ENCODE measurements around the gene BTRC. TPM values are rescaled to one million over a fixed set of nuclear protein-coding genes. Genes with fewer than 3 reads are reported as not detected.

Gene BTRC
- total RNA-seq, 4 donors from 2014 or later: 9.7 to 16.8 (median 10.7) TPM

DNA sequence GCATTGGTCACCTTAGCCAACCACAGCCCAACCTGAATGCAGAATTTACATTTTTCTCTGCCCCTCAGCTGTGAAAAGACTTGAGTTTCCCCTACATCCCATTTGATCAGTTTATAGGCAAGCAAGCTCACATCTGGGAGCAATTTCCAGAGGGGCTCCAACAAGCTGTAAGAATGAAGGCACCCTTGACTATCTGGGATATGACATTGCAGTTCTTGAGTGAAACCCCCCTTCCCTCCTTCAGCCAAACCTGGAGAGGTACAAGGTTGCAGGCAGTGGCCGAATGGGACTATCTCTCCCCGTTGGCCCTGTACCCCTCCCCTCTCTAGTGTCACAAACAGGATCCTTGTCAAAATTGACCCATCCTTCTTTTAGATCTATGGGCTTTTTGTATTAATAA is 203.6 kb downstream of the BTRC start:
- TF ChIP-seq, protein P1, sequence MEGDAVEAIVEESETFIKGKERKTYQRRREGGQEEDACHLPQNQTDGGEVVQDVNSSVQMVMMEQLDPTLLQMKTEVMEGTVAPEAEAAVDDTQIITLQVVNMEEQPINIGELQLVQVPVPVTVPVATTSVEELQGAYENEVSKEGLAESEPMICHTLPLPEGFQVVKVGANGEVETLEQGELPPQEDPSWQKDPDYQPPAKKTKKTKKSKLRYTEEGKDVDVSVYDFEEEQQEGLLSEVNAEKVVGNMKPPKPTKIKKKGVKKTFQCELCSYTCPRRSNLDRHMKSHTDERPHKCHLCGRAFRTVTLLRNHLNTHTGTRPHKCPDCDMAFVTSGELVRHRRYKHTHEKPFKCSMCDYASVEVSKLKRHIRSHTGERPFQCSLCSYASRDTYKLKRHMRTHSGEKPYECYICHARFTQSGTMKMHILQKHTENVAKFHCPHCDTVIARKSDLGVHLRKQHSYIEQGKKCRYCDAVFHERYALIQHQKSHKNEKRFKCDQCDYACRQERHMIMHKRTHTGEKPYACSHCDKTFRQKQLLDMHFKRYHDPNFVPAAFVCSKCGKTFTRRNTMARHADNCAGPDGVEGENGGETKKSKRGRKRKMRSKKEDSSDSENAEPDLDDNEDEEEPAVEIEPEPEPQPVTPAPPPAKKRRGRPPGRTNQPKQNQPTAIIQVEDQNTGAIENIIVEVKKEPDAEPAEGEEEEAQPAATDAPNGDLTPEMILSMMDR (IDR thresholded peaks at IDR 0.05; ENCODE audit: low read depth): no peak

DNA sequence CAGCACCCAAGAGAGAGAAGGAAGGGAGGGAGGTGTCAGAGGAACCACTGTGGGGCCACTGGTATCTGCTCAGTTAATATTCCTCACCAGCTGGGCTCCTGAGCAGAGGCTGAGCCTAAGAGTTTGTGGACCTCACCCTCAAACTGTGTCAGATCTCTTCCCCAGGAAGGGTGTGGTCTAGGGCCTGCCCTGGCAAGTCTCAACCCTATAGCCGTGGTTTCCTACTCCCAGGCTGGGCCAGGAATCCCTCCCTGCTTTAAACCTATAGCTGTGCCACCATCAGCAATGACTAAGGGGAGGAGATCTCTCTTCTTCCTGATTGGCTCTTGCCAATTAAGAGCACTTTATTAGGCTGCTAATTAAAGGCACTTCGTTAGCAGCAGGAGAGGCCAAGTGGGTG is 204.2 kb downstream of the BTRC start:
- TF ChIP-seq, protein P1 (IDR thresholded peaks at IDR 0.05; ENCODE audit: low read depth): no peak

DNA sequence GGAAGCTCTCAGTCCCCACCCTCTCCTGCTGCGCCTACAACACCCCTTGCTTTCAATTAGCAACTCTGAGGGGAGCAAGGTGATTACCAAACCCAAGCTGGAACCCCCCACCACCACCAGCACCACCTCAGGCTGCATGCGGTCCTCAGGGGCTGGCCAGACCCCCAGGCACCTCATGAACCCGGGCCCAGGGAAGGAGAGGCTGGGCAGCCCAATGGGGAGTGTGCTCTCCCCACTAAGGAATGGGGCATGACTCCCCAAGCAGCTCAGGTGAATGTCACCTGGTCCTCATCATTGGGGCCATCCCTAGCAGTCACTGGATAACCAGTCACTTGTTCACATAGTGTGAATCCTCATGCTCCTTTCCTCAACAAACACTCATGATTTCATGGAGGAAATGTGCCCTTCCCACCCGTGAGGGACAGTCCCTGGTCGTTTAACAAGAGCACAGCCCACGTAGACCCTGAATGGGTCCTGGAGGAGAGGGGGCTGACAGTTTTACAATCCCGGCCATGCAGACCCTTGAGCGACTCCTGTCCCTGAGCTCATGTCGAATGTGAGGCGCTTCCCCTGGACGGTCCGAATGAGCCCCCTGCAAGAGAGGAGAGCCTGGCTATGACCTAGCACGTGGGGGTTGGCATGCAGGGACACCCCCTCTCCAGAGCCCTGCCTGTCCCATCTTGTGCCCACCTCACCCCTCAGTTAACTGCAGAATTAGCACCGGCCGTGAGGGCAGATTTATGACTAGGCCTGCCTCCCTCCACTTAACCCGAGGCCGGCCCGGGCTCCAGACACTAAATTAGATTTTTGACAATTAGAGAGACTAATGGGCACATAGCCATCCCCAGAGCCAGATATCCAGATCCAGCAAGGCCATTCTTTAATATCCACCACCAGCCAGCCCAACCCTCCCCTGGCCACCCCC is 205.0 kb downstream of the BTRC start:
- TF ChIP-seq, protein P1 (IDR thresholded peaks at IDR 0.05; ENCODE audit: low read depth): no peak

DNA sequence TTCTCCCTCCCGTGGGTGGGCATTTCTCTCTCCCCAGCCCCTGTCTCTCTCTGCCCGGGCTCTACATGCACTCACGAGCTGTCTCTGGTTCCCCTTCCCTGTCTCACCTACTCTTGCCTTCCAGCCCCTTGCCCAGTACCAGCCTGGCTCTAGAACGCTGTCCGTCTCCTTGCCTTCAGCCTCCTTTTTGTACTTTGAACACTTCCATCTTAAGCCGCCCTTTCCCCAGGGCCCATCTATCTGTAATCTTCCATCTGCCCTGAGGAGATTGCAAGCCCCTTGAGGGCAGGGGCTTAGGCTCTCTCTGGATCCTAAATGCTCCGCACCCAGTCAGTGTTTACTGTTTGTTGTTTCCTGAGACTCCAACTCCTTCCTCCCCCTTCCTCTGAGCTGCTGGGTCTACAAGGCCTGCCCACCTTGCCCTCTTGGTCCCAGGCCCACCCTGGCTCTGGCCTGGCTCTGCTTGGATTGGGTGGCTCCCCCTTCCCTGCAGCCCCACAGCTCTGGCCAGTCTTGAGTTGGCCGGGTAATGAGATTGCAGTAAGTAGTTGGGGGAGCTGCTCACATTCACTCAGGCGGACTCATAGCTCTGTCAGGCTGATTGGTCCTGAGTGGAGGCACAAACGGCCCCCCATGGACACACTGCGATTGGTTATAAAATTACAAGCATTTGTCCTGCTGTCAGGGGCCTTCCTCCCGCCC is 205.8 kb downstream of the BTRC start:
- TF ChIP-seq, protein P1 (IDR thresholded peaks at IDR 0.05; ENCODE audit: low read depth): no peak

DNA sequence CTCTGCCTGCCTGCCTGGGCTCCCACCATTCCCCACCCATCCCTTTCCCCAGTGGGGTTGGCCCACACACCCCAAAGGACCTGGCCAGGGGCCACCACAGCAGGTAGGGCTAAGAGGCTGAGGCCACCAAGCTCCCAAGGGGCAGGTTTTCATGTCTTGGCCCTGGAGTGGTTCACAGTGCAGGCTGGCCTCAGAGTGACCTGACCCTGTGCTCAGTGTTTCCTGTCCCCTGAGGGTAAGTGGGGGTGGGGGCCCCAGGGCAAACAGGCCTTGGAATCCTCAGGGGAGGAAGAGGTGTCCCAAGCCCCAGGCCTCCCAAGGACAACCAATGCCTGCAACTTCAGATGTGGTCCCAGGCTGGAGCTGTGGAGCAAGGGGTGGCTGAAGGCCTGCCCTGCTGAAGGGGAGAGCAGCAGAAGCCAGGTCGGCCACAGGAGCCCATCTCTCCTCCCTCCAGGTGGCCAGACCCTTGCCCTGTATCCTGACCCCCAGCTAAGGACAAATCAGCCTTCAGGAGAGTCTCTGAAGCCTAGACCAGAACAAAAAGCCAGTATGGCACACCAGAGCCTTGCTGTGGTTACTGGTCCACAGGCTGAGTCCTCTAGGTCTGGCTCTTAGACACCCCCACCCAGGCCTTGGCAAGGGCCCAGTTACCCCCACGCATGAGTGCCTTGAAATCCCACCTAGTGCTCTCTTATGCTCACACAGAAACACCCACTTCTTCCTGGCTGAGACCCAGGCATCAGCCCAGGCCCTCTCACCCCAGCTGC is 206.5 kb downstream of the BTRC start:
- TF ChIP-seq, protein P1 (IDR thresholded peaks at IDR 0.05; ENCODE audit: low read depth): no peak

DNA sequence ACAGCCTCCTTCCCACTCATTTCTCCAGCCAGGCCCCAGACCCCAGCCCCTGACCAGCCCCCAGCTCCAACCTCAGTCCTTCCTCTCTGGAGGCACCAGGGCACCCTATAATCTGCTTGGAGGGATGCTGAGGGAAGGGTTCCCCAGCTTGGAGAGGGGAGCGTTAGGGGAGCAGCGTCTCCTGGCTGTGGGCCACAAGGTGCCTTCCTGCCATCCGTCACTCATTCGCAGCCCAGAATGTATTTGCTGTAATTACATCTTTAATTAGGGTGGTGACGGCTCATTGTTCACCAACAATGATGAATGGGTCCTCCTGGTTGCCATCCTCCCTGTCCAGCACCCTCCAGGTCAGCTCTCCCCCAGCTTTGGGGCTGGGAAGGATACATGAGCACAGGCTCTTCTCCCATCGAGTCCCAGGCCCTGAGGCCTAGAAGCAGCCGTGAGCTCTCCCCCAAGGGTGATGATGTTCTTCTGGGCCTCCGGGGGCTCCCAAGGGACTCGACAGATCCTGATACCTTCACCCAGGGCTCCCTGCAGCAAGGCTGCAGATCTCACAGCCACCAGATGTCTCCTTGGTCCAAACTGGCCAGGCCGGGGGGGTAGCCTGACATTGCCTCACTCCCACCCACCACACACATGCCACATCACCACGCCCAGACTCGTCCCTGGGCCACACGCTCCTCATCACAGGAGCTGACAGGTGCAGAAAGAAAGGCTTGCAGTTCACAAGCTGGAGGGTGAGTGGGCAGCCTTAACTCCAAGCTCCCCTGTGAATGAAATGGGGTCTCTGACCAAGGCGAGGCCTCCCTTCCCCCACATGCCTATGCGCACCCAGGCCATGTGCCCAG is 207.3 kb downstream of the BTRC start:
- TF ChIP-seq, protein P1 (IDR thresholded peaks at IDR 0.05; ENCODE audit: low read depth): no peak

Data from subcutaneous adipose tissue (tissue), 4 donors.